Fibroblast of pulmonary artery (primary cell): ENCODE data around the gene ALOX15.

Experiments used
- DNase-seq: peaks from one replicate; pipeline ENCODE4 v3.0.0-alpha.2; 2010; ENCODE audit warnings: low read depth
- H3K4me3 ChIP-seq: replicated peaks from 2 replicates; pipeline ENCODE4 v1.5.1; 2011; ENCODE audit warnings: low read depth, mild to moderate bottlenecking, control low read depth, low read length, moderate library complexity
- CTCF ChIP-seq: IDR thresholded peaks from 2 replicates; pipeline ENCODE4 v1.5.1; 2011; ENCODE audit warnings: mild to moderate bottlenecking, control low read depth, low read length, inconsistent platforms; ENCODE audit errors: missing control alignments

Gene ALOX15

GRCh38 chr17:4635823-4636375 is 5.6 kb downstream of the ALOX15 start:
- no peak overlapping the region for H3K4me3 ChIP-seq
- TF ChIP-seq CTCF = no peak
- no peak for DNase-seq

DNA sequence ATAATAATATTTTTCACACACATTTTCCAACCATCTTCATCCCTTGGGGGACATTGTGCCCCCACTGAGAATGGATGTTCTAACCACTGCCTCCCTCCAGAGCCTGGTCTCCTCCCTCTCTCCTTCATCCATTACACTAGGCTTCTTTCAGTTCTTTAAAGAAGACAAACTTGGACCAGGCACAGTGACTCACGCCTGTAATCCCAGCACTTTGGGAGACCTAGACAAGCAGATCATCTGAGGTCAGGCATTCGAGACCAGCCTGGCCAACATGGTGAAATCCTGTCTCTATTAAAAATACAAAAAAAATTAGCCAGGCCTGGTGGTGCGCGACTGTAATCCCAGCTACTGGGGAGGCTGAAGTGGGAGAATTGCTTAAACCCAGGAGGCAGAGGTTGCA is 6.5 kb downstream of the ALOX15 start:
- DNase-seq = no peak
- H3K4me3 ChIP-seq = no peak overlapping the region
- TF ChIP-seq CTCF = no peak

GRCh38 chr17:4633643-4634042 is 7.8 kb downstream of the ALOX15 start:
- no peak overlapping the region for H3K4me3 ChIP-seq
- no peak for DNase-seq
- no peak for TF ChIP-seq CTCF

DNA sequence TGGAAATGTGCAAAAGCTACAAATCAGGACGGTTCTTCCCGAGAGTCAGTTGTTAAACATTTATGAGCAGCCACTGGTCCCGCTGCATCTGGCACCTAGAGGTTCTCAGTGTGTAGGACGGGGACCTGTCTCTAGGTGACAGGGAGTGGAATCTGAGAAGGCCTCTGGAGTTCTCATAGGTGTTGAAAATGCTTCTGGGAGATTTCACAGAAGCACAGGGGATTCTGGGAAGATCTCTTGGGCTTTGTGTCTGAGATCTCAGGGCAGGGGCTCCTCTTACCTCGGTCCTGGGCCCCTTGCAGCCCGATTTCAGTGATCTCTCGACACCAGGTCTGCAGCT is 8.9 kb downstream of the ALOX15 start:
- DNase-seq = no peak
- H3K4me3 ChIP-seq = no peak overlapping the region
- TF ChIP-seq CTCF = no peak

GRCh38 chr17:4631836-4632580 is 9.5 kb downstream of the ALOX15 start:
- TF ChIP-seq CTCF = no peak
- no peak for DNase-seq
- no peak overlapping the region for H3K4me3 ChIP-seq

GRCh38 chr17:4631431-4631830 is 10.0 kb downstream of the ALOX15 start:
- no peak overlapping the region for H3K4me3 ChIP-seq
- no peak for DNase-seq
- no peak for TF ChIP-seq CTCF

- no peak for TF ChIP-seq CTCF
- no peak overlapping the region for H3K4me3 ChIP-seq
- no peak for DNase-seq
These were observed 14.7 kb downstream of the ALOX15 start for GRCh38 chr17:4626734-4627256.
